ENCODE measurements around the gene ZNF609.
"Not testable (repeated sequence)": the region's sequence is repeated elsewhere in the genome, so short reads cannot be mapped to it uniquely, and the experiment has no call there.

GRCh38 chr15:64644811-64645210 lies 184.4 kb downstream of the ZNF609 start:
- not testable (repeated sequence) for TF ChIP-seq CTCF, EZH2 (IDR thresholded peaks at IDR 0.05)

Measured in neural progenitor cell (in vitro differentiated cells).